Panc1 (cell line): ENCODE results near the gene IGSF11.

Experiments used
- CTCF ChIP-seq: fragments of 450-650 bp; IDR thresholded peaks from 2 replicates; pipeline ENCODE4 v1.5.1; 2017; ENCODE audit warnings: mild to moderate bottlenecking
- POLR2AphosphoS5 ChIP-seq: IDR thresholded peaks from 2 replicates; pipeline ENCODE4 v1.6.1; 2012; ENCODE audit warnings: mild to moderate bottlenecking, low read depth, low read length, moderate library complexity
- SIN3A ChIP-seq: IDR thresholded peaks from 2 replicates; pipeline ENCODE4 v1.6.1; 2012; ENCODE audit warnings: low read depth, mild to moderate bottlenecking, low read length, moderate library complexity, borderline replicate concordance; ENCODE audit not compliant: insufficient read depth

GRCh38 chr3:118977671-118978392 is 56.8 kb downstream of the IGSF11 start:
- TF ChIP-seq CTCF = no peak
- no peak for TF ChIP-seq POLR2AphosphoS5
- TF ChIP-seq SIN3A = no peak
